Measurements from ENCODE around the gene KCNQ1. TPM values are rescaled to one million over a fixed set of nuclear protein-coding genes. Genes with fewer than 3 reads are reported as not detected.
A peak's percentile ranks its signal among the peaks of the same experiment; 100 is the strongest.

The KCNQ1 gene
- total and polyA plus RNA-seq, 9 of the 15 experiments (the other 6 are each of a cell fraction or from before 2014, with no cell fraction given), result 0.44 TPM; not detected in 8

DNA sequence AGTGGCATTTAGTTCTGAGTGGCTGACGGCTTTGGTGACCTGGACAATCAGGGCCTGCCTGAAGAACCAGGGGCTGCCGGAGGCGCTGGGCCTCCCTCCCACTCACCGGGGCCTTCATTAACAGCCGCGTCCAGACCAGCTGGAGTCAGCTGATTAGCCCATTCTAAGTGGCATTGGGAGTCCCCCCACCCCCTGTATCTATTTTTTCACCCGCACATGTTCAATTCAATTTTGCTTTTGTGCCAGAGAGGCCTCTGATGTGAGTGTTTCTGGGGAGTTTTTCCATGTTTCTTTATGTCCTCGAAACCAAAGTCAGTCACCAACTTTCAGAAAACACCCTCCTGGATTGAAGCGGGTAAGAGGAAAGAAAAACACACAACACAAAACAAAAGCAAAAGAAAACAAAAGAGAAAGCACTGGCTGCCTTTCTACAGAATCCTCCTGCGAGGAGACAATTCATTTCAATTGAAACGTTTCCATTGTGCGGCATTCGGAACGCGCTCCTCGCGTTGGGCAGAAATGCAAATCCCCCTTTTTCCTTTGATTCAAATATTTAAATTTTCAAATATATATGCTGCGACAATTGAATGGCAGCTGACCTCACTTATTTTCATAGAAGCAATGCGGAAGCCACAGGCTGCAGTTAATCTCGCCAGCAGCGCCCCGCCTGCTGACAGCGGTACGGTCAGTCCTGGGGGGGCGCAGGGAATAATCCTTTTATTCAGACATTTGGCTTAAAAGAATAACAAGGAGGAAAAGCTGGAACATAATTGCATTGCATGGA is 423.1 kb downstream of the KCNQ1 start (continued):
- TF ChIP-seq, protein P1, sequence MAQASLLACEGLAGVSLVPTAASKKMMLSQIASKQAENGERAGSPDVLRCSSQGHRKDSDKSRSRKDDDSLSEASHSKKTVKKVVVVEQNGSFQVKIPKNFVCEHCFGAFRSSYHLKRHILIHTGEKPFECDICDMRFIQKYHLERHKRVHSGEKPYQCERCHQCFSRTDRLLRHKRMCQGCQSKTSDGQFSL (CRISPR knock-in tag; IDR thresholded peaks at IDR 0.05), result 0 out of 2 replicates have a peak, but pooled peaks have one; percentile 49
- TF ChIP-seq, protein P1 (tag; IDR thresholded peaks at IDR 0.05), result no peak
- TF ChIP-seq TAL1 (IDR thresholded peaks at IDR 0.05), result peak; percentile 86
- TF ChIP-seq, protein P2, sequence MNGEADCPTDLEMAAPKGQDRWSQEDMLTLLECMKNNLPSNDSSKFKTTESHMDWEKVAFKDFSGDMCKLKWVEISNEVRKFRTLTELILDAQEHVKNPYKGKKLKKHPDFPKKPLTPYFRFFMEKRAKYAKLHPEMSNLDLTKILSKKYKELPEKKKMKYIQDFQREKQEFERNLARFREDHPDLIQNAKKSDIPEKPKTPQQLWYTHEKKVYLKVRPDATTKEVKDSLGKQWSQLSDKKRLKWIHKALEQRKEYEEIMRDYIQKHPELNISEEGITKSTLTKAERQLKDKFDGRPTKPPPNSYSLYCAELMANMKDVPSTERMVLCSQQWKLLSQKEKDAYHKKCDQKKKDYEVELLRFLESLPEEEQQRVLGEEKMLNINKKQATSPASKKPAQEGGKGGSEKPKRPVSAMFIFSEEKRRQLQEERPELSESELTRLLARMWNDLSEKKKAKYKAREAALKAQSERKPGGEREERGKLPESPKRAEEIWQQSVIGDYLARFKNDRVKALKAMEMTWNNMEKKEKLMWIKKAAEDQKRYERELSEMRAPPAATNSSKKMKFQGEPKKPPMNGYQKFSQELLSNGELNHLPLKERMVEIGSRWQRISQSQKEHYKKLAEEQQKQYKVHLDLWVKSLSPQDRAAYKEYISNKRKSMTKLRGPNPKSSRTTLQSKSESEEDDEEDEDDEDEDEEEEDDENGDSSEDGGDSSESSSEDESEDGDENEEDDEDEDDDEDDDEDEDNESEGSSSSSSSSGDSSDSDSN (IDR thresholded peaks at IDR 0.05; ENCODE audit: borderline replicate concordance in 1 of 2, low read depth in 2 of 2, low read length in 2 of 2), result no peak
- no peak for TF ChIP-seq ZNF707 (CRISPR knock-in tag; conservative IDR thresholded peaks at IDR 0.05)
- TF ChIP-seq NCOR1 (IDR thresholded peaks at IDR 0.05), result peak; percentile 83
- no peak for TF ChIP-seq RFX5 (IDR thresholded peaks at IDR 0.05; ENCODE audit: low read depth, low read length)
